ENCODE results near the gene ANKRD33B.
"Not testable (repeated sequence)": the region's sequence is repeated elsewhere in the genome, so short reads cannot be mapped to it uniquely, and the experiment has no call there.

Gene ANKRD33B

GRCh38 chr5:10661401-10661800 is 97.5 kb downstream of the ANKRD33B start:
- H3K27me3 ChIP-seq: no peaks in the 10 kb centered on the region
- TF ChIP-seq CTCF (IDR thresholded peaks at IDR 0.05): no peak
- peaks cover 3% of the 10 kb centered on the region for H3K36me3 ChIP-seq
- no peak overlapping the region for H3K27ac ChIP-seq
- no peak overlapping the region for H3K4me3 ChIP-seq (ENCODE audit: low read depth in 1 of 2, low read length in 1 of 2)
- peaks cover 0 to 2% of the 10 kb centered on the region in 2 experiments for H3K4me1 ChIP-seq (ENCODE audit: control insufficient read depth in 1 of 2, insufficient read depth in 1 of 2, low read depth in 1 of 2, low read length in 1 of 2)
- no peaks in the 10 kb centered on the region for H3K9me3 ChIP-seq

- Histone ChIP-seq H3K27me3 (no peaks in the 10 kb centered on the region), H3K4me3 (ENCODE audit: low read depth in 1 of 2, low read length in 1 of 2) (no peak overlapping the region), H3K9me3 (no peaks in the 10 kb centered on the region), H3K4me1 (ENCODE audit: control insufficient read depth in 1 of 2, insufficient read depth in 1 of 2, low read depth in 1 of 2, low read length in 1 of 2) (peaks cover 0 to 2% of the 10 kb centered on the region in 2 experiments), H3K27ac (no peak overlapping the region), H3K36me3 (no peaks in the 10 kb centered on the region)
- no peak for TF ChIP-seq CTCF (IDR thresholded peaks at IDR 0.05)
Measured at GRCh38 chr5:10662083-10662482, 98.2 kb downstream of the ANKRD33B start.

- peaks cover 0 to 2% of the 10 kb centered on the region in 2 experiments for H3K4me1 ChIP-seq (ENCODE audit: control insufficient read depth in 1 of 2, insufficient read depth in 1 of 2, low read depth in 1 of 2, low read length in 1 of 2)
- no peaks in the 10 kb centered on the region for H3K27me3 ChIP-seq
- H3K36me3 ChIP-seq: no peaks in the 10 kb centered on the region
- no peaks in the 10 kb centered on the region for H3K9me3 ChIP-seq
- no peak overlapping the region for H3K4me3 ChIP-seq (ENCODE audit: low read depth in 1 of 2, low read length in 1 of 2)
- H3K27ac ChIP-seq: no peak overlapping the region
- TF ChIP-seq CTCF (IDR thresholded peaks at IDR 0.05): no peak
Measured at GRCh38 chr5:10662661-10663488, 99.0 kb downstream of the ANKRD33B start.

- H3K27ac ChIP-seq: no peak overlapping the region
- no peaks in the 10 kb centered on the region for H3K36me3 ChIP-seq
- no peak for TF ChIP-seq CTCF (IDR thresholded peaks at IDR 0.05)
- H3K27me3 ChIP-seq: no peaks in the 10 kb centered on the region
- no peak overlapping the region for H3K4me3 ChIP-seq (ENCODE audit: low read depth in 1 of 2, low read length in 1 of 2)
- no peaks in the 10 kb centered on the region for H3K9me3 ChIP-seq
- peaks cover 0 to 2% of the 10 kb centered on the region in 2 experiments for H3K4me1 ChIP-seq (ENCODE audit: control insufficient read depth in 1 of 2, insufficient read depth in 1 of 2, low read depth in 1 of 2, low read length in 1 of 2)
Measured at GRCh38 chr5:10663489-10664179, 99.8 kb downstream of the ANKRD33B start.

GRCh38 chr5:10664180-10664769 is 100.4 kb downstream of the ANKRD33B start:
- H3K4me1 ChIP-seq (ENCODE audit: control insufficient read depth in 1 of 2, insufficient read depth in 1 of 2, low read depth in 1 of 2, low read length in 1 of 2); H3K27ac ChIP-seq; H3K4me3 ChIP-seq (ENCODE audit: low read depth in 1 of 2, low read length in 1 of 2); H3K36me3 ChIP-seq; H3K9me3 ChIP-seq; H3K27me3 ChIP-seq: not testable (repeated sequence)

- no peak for TF ChIP-seq CTCF (IDR thresholded peaks at IDR 0.05)
- no peaks in the 10 kb centered on the region for H3K9me3 ChIP-seq
- no peaks in the 10 kb centered on the region for H3K36me3 ChIP-seq
Measured at GRCh38 chr5:10665799-10666198, 101.9 kb downstream of the ANKRD33B start.

More at GRCh38 chr5:10665799-10666198, 101.9 kb downstream of the ANKRD33B start:
- Histone ChIP-seq H3K27me3 (no peaks in the 10 kb centered on the region), H3K4me3 (ENCODE audit: low read depth in 1 of 2, low read length in 1 of 2) (no peak overlapping the region), H3K27ac (no peak overlapping the region), H3K4me1 (ENCODE audit: control insufficient read depth in 1 of 2, insufficient read depth in 1 of 2, low read depth in 1 of 2, low read length in 1 of 2) (peaks cover 3 to 5% of the 10 kb centered on the region in 2 experiments)
